ENCODE data around the gene DSCAML1. TPM values are rescaled to one million over a fixed set of nuclear protein-coding genes. Genes with fewer than 3 reads are reported as not detected.
A peak's percentile ranks its signal among the peaks of the same experiment; 100 is the strongest.
"Not testable (repeated sequence)": the region's sequence is repeated elsewhere in the genome, so short reads cannot be mapped to it uniquely, and the experiment has no call there.

DSCAML1 gene
- total and polyA plus RNA-seq, 5 donors from 2014 or later, result 0.08 to 1.6 (median 0.30) TPM; not detected in 1

GRCh38 chr11:117410238-117410637, 386.8 kb downstream of the DSCAML1 start:
- no peak overlapping the region for H3K4me3 Mint-ChIP-seq
- Histone ChIP-seq H3K9me3 (ENCODE audit: control insufficient read depth in 2 of 2, low read length in 2 of 2) (peaks cover 2 to 9% of the 10 kb centered on the region in 2 experiments), H3K4me1 (ENCODE audit: control insufficient read depth, insufficient read depth, low read length, poor library complexity, severe bottlenecking) (no peaks in the 10 kb centered on the region), H3K27me3 (ENCODE audit: control insufficient read depth, insufficient read depth, low read length) (no peaks in the 10 kb centered on the region), H3K36me3 (ENCODE audit: control insufficient read depth, insufficient read depth, low read length) (peaks cover 19% of the 10 kb centered on the region), H3K4me3 (ENCODE audit: low read depth, low read length) (no peak overlapping the region), H3K27ac (ENCODE audit: insufficient read depth, low read length, poor library complexity, severe bottlenecking) (no peak overlapping the region)
- no peaks in the 10 kb centered on the region for H3K4me1 Mint-ChIP-seq
- no peaks in the 10 kb centered on the region for H3K27me3 Mint-ChIP-seq
- peaks cover 0 to 11% (median 2%) of the 10 kb centered on the region in 7 donors for H3K9me3 Mint-ChIP-seq
- no peak overlapping the region for H3K27ac Mint-ChIP-seq
- no peak for ATAC-seq (ENCODE audit: low read depth in 2 of 2)
- peaks cover 37% of the 10 kb centered on the region for H3K36me3 Mint-ChIP-seq
- DNase-seq, result no peak

GRCh38 chr11:117409511-117409910, 387.5 kb downstream of the DSCAML1 start:
- DNase-seq (no peak), ATAC-seq (ENCODE audit: low read depth in 2 of 2) (no peak)
- no peak overlapping the region for H3K4me3 Mint-ChIP-seq
- no peak overlapping the region for H3K27ac Mint-ChIP-seq
- Histone ChIP-seq H3K27ac (ENCODE audit: insufficient read depth, low read length, poor library complexity, severe bottlenecking) (no peak overlapping the region), H3K27me3 (ENCODE audit: control insufficient read depth, insufficient read depth, low read length) (no peaks in the 10 kb centered on the region), H3K9me3 (ENCODE audit: control insufficient read depth in 2 of 2, low read length in 2 of 2) (peaks cover 2 to 15% of the 10 kb centered on the region in 2 experiments), H3K4me3 (ENCODE audit: low read depth, low read length) (no peak overlapping the region), H3K4me1 (ENCODE audit: control insufficient read depth, insufficient read depth, low read length, poor library complexity, severe bottlenecking) (no peaks in the 10 kb centered on the region), H3K36me3 (ENCODE audit: control insufficient read depth, insufficient read depth, low read length) (peaks cover 26% of the 10 kb centered on the region)
- H3K27me3 Mint-ChIP-seq, result no peaks in the 10 kb centered on the region
- peaks cover 0 to 12% (median 2%) of the 10 kb centered on the region in 7 donors for H3K9me3 Mint-ChIP-seq
- H3K4me1 Mint-ChIP-seq, result no peaks in the 10 kb centered on the region
- H3K36me3 Mint-ChIP-seq, result peaks cover 40% of the 10 kb centered on the region

- peak overlapping the region in 1 of 3 donors; percentile 46 for H3K27ac Mint-ChIP-seq
- H3K9me3 Mint-ChIP-seq, result peaks cover 0 to 12% (median 2%) of the 10 kb centered on the region in 7 donors
- H3K4me1 Mint-ChIP-seq, result no peaks in the 10 kb centered on the region
- peaks cover 2 to 15% of the 10 kb centered on the region in 2 experiments for H3K9me3 ChIP-seq (ENCODE audit: control insufficient read depth in 2 of 2, low read length in 2 of 2)
- no peaks in the 10 kb centered on the region for H3K27me3 Mint-ChIP-seq
- no peak overlapping the region for H3K4me3 ChIP-seq (ENCODE audit: low read depth, low read length)
- H3K27ac ChIP-seq (ENCODE audit: insufficient read depth, low read length, poor library complexity, severe bottlenecking), result no peak overlapping the region
- no peaks in the 10 kb centered on the region for H3K27me3 ChIP-seq (ENCODE audit: control insufficient read depth, insufficient read depth, low read length)
- H3K36me3 Mint-ChIP-seq, result peaks cover 51% of the 10 kb centered on the region
- no peak for ATAC-seq (ENCODE audit: low read depth in 2 of 2)
- DNase-seq, result no peak
- no peak overlapping the region for H3K4me3 Mint-ChIP-seq
- H3K4me1 ChIP-seq (ENCODE audit: control insufficient read depth, insufficient read depth, low read length, poor library complexity, severe bottlenecking), result no peaks in the 10 kb centered on the region
- peaks cover 28% of the 10 kb centered on the region for H3K36me3 ChIP-seq (ENCODE audit: control insufficient read depth, insufficient read depth, low read length)
Measured at GRCh38 chr11:117408356-117408755, 388.7 kb downstream of the DSCAML1 start.

- Mint-ChIP-seq H3K9me3 (peaks cover 0 to 12% (median 2%) of the 10 kb centered on the region in 7 donors), H3K4me1 (peaks cover 0 to 2% (median 0%) of the 10 kb centered on the region in 4 donors), H3K27ac (no peak overlapping the region), H3K27me3 (no peaks in the 10 kb centered on the region), H3K4me3 (no peak overlapping the region), H3K36me3 (peaks cover 57% of the 10 kb centered on the region)
- H3K27ac ChIP-seq (ENCODE audit: insufficient read depth, low read length, poor library complexity, severe bottlenecking), result no peak overlapping the region
- ATAC-seq (ENCODE audit: low read depth in 2 of 2) (no peak), DNase-seq (no peak)
- H3K27me3 ChIP-seq (ENCODE audit: control insufficient read depth, insufficient read depth, low read length), result no peaks in the 10 kb centered on the region
- no peak overlapping the region for H3K4me3 ChIP-seq (ENCODE audit: low read depth, low read length)
- no peaks in the 10 kb centered on the region for H3K4me1 ChIP-seq (ENCODE audit: control insufficient read depth, insufficient read depth, low read length, poor library complexity, severe bottlenecking)
- H3K9me3 ChIP-seq (ENCODE audit: control insufficient read depth in 2 of 2, low read length in 2 of 2), result peaks cover 2 to 15% of the 10 kb centered on the region in 2 experiments
- H3K36me3 ChIP-seq (ENCODE audit: control insufficient read depth, insufficient read depth, low read length), result peaks cover 28% of the 10 kb centered on the region
Measured at GRCh38 chr11:117407016-117407415, 390.0 kb downstream of the DSCAML1 start.

GRCh38 chr11:117405898-117406297, 391.1 kb downstream of the DSCAML1 start:
- H3K36me3 Mint-ChIP-seq, result peaks cover 63% of the 10 kb centered on the region
- H3K27me3 Mint-ChIP-seq, result not testable (repeated sequence)

GRCh38 chr11:117399100-117399840, 397.7 kb downstream of the DSCAML1 start:
- peaks cover 39% of the 10 kb centered on the region for H3K36me3 ChIP-seq (ENCODE audit: control insufficient read depth, insufficient read depth, low read length)
- H3K27me3 Mint-ChIP-seq; DNase-seq; H3K4me3 ChIP-seq (ENCODE audit: low read depth, low read length); H3K27ac ChIP-seq (ENCODE audit: insufficient read depth, low read length, poor library complexity, severe bottlenecking); H3K4me1 ChIP-seq (ENCODE audit: control insufficient read depth, insufficient read depth, low read length, poor library complexity, severe bottlenecking); H3K9me3 ChIP-seq (ENCODE audit: control insufficient read depth in 2 of 2, low read length in 2 of 2); H3K4me3 Mint-ChIP-seq; H3K9me3 Mint-ChIP-seq; H3K27me3 ChIP-seq (ENCODE audit: control insufficient read depth, insufficient read depth, low read length); ATAC-seq (ENCODE audit: low read depth in 2 of 2): not testable (repeated sequence)
- Mint-ChIP-seq H3K4me1 (peaks cover 0 to 13% (median 4%) of the 10 kb centered on the region in 4 donors), H3K27ac (peak overlapping the region in 1 of 3 donors; percentile 4), H3K36me3 (peaks cover 83% of the 10 kb centered on the region)

More at GRCh38 chr11:117405898-117406297, 391.1 kb downstream of the DSCAML1 start:
- H3K27ac ChIP-seq (ENCODE audit: insufficient read depth, low read length, poor library complexity, severe bottlenecking); DNase-seq; H3K27me3 ChIP-seq (ENCODE audit: control insufficient read depth, insufficient read depth, low read length); H3K4me1 Mint-ChIP-seq; H3K4me3 ChIP-seq (ENCODE audit: low read depth, low read length); H3K4me1 ChIP-seq (ENCODE audit: control insufficient read depth, insufficient read depth, low read length, poor library complexity, severe bottlenecking); H3K4me3 Mint-ChIP-seq; ATAC-seq (ENCODE audit: low read depth in 2 of 2); H3K27ac Mint-ChIP-seq: not testable (repeated sequence)
- peaks cover 28% of the 10 kb centered on the region for H3K36me3 ChIP-seq (ENCODE audit: control insufficient read depth, insufficient read depth, low read length)
- peaks cover 0 to 12% (median 2%) of the 10 kb centered on the region in 7 donors for H3K9me3 Mint-ChIP-seq
- peaks cover 2 to 15% of the 10 kb centered on the region in 2 experiments for H3K9me3 ChIP-seq (ENCODE audit: control insufficient read depth in 2 of 2, low read length in 2 of 2)

GRCh38 chr11:117398618-117399017, 398.4 kb downstream of the DSCAML1 start:
- H3K9me3 Mint-ChIP-seq; H3K4me3 ChIP-seq (ENCODE audit: low read depth, low read length); H3K9me3 ChIP-seq (ENCODE audit: control insufficient read depth in 2 of 2, low read length in 2 of 2); H3K27me3 Mint-ChIP-seq; H3K4me1 ChIP-seq (ENCODE audit: control insufficient read depth, insufficient read depth, low read length, poor library complexity, severe bottlenecking); DNase-seq; H3K27me3 ChIP-seq (ENCODE audit: control insufficient read depth, insufficient read depth, low read length); H3K27ac Mint-ChIP-seq; H3K27ac ChIP-seq (ENCODE audit: insufficient read depth, low read length, poor library complexity, severe bottlenecking); ATAC-seq (ENCODE audit: low read depth in 2 of 2); H3K4me3 Mint-ChIP-seq: not testable (repeated sequence)
- Mint-ChIP-seq H3K4me1 (peaks cover 0 to 13% (median 4%) of the 10 kb centered on the region in 4 donors), H3K36me3 (peaks cover 81% of the 10 kb centered on the region)
- peaks cover 44% of the 10 kb centered on the region for H3K36me3 ChIP-seq (ENCODE audit: control insufficient read depth, insufficient read depth, low read length)

- DNase-seq, result no peak
- Mint-ChIP-seq H3K36me3 (peaks cover 80% of the 10 kb centered on the region), H3K9me3 (peaks cover 0 to 5% (median 0%) of the 10 kb centered on the region in 7 donors), H3K27me3 (no peaks in the 10 kb centered on the region), H3K4me1 (peaks cover 0 to 11% (median 4%) of the 10 kb centered on the region in 4 donors), H3K4me3 (no peak overlapping the region), H3K27ac (no peak overlapping the region)
- Histone ChIP-seq H3K36me3 (ENCODE audit: control insufficient read depth, insufficient read depth, low read length) (peaks cover 60% of the 10 kb centered on the region), H3K9me3 (ENCODE audit: control insufficient read depth in 2 of 2, low read length in 2 of 2) (peaks cover 0 to 6% of the 10 kb centered on the region in 2 experiments), H3K27me3 (ENCODE audit: control insufficient read depth, insufficient read depth, low read length) (no peaks in the 10 kb centered on the region), H3K27ac (ENCODE audit: insufficient read depth, low read length, poor library complexity, severe bottlenecking) (no peak overlapping the region), H3K4me1 (ENCODE audit: control insufficient read depth, insufficient read depth, low read length, poor library complexity, severe bottlenecking) (no peaks in the 10 kb centered on the region), H3K4me3 (ENCODE audit: low read depth, low read length) (no peak overlapping the region)
- ATAC-seq (ENCODE audit: low read depth in 2 of 2), result no peak
Measured at GRCh38 chr11:117396970-117397369, 400.0 kb downstream of the DSCAML1 start.
